GM21528 (cell line): Measurements from ENCODE around the gene KLK13.

Experiments
- ATAC-seq: cut with Tn5 transposase; IDR thresholded peaks from one replicate; pipeline ENCODE4 v1.9.1; 2021; ENCODE audit warnings: mild to moderate bottlenecking, moderate library complexity; ENCODE audit not compliant: unreplicated experiment, low FRiP score

The KLK13 gene

DNA sequence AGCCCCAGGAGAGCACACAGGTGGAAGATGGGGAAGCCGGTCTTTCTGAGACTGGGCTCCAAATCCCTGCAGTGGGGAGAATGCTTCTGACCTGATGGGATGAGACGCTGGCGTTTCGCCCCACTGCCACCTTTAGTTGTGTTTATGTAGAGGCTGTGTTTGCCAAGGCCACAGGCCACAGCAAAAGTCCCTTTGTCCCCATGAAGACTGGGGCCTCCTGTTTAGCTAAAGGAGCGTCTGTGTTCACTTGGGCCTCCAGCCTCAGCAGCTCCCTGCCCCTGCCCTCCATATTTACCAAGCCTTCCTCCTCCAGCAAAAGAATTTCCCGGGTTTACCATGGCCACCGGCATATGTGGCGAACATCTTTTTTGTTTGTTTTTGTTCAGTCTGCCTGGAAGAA, 28.2 kb upstream of the KLK13 start:
- ATAC-seq = no peak

DNA sequence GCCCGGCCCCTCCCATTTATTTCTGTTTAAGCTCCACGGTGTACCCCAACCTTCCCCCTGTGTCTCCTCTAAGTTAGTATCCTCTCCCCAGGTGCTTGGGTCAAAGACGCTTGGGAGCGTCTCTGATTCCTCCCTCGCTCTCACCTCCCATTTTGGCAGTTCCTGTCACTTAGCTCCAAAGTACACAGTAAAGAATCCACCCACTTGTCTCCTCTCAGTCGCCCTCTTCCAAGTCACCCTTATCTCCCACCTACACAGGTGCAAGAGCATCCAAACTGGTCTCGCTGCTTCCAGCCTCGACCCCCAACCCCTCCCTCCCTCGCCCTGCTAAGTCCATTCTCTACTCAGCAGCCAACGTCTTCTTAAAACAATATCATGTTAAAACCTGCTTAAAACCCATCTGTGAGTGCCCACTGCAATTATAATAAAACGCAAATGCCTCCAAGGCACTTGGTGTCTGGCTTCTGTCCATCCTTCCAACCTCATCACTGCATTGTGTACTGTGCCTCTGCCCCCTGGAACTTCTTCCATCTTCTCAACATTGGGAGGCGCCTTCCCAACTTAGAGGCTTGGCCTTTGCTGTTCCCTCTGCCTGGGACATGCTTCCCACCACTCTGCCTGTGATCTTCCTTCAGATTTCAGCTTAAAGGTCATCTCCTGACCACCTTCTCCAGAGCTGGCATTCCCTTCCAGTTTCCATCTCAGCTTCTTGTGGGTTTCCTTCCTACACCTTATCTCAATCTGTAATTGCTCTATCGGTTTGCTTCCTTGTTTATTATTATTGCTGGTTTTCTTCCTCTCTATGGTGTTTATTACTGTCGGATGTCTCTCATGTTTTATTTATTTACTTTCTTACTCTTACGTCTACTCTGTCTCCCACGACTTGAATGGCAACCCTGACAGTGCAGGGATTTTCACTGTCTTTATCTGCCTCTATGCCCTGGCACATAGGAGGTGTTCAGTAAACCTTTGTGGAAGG, 27.3 kb upstream of the KLK13 start:
- no peak for ATAC-seq

DNA sequence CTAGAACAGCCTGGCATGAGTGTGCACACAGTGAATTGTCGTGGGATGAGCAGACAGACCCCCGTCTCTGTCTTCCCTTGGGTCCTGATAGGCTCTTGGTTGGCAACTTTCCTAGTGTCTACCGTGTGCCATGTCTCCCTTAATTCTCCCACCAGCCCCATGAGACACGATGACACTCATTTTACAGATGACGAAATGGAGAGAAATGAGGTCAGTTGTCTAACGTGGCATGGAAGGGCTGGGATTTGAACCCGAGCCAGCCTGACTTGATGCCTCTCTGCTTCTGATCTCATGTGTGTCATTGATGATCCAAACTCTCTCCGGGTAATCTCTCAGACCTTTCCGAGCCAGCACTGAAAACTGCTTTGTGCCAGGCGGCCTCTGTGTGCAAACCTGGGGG, 26.2 kb upstream of the KLK13 start:
- ATAC-seq = no peak

DNA sequence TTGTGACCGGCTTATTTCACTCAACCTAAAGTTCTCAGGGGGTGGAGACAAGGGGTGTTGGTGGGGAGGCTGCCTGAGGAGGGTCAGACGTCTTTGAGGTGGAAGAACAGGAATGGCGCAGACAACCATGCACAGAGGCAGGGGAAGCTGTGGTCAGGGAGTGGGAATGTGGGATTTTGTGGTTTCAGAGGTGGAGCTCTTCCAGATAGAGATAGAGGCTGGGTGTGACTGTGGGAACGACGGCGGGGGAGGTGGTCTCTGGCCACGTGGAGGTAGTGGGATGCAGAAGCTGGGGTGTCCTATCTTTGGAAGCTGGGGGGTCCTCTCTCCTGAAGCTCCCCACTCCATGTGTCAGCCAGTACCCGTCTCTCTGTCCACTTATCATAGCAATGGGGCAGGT, 25.6 kb upstream of the KLK13 start:
- ATAC-seq = no peak

DNA sequence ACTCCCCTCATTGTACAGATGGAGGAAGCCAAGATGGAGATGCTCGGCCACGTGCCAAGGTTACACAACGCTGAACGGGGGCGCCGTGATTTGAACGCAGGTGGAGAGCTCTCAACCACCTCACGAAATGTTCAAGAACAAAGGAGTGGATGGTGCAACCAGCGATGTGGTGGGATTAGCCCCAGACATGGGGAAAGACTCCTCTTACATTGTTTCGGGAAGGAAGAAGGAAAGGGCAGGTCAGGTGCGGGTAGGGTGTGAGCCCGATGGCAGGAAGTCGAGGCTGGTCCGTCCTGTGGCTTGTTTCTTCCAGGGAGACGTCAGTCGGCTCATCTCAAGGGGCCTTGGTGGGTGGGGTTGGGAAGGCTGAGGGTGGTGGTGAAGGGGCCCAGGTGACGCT, 24.9 kb upstream of the KLK13 start:
- no peak for ATAC-seq

DNA sequence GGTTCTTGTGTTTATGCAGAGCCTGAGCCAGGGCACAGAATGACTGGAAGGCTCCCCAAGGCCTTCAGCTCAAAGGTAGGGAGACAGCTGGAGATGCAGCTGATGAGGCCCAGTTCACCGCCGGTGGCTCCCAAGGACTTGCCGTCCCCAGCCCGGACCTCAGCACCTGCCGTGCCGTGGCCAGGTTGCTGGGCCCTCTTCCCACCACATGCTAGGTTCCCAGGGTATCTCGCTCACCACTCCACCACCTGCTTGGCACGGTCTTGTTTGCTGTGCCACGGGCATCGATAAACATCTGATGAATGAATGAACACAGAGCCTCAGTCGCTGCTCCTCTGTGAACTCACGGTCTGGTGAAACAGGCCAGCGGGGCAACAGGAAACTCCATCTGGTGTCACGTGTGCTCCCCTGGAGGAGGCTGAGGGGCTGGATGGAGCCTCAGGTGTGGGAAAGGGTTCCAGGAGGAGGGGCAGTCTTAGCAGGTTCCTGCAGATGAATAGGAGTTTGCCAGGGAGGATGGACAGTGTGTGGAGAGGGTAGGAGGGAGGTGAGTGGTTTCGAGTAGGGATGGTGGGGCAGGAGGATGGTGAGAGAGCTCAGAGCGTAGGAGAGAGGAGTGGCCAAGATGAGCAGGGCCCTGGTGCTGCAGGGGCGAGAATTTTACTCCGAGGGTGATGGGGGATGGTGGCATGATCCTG, 21.4 kb upstream of the KLK13 start:
- no peak for ATAC-seq

DNA sequence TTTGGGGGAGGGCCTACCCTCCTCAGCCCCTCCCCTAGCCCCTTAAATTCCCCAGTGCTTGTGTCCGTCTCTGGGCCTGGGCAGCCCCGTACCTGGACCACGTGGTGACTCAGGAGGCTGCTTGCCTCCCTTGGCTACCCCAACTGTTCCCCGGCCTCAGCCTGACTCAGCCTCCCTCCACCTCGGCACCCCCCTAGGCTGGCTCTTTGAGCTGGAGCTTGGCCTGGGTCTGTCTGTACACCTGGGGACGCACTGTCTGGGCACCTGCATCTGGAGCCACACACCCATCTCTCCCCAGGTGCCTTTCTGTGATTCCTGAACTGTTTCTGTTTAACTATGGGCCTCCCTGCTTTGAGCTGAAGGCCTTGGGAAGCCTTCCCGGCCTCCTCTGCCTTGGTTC, 19.6 kb upstream of the KLK13 start:
- ATAC-seq = no peak

DNA sequence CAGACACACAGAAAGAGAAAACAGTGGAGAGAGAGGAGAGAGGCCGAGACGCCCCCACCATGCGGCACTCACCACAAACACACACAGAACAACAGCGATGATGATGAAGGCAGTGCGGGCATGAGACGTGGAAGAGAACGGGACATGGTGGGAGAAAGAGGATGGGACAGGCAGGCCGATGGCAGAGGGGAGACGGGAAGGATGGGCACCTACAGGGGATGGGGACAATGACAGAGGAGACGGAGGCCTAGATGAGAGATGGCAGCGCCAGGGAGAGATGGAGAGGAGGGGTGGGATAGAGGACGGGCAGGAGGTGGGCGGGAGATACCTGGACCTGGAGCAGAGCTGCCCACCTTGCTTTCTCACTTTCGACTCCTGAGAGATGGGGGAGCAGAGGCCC, 18.9 kb upstream of the KLK13 start:
- ATAC-seq = no peak

DNA sequence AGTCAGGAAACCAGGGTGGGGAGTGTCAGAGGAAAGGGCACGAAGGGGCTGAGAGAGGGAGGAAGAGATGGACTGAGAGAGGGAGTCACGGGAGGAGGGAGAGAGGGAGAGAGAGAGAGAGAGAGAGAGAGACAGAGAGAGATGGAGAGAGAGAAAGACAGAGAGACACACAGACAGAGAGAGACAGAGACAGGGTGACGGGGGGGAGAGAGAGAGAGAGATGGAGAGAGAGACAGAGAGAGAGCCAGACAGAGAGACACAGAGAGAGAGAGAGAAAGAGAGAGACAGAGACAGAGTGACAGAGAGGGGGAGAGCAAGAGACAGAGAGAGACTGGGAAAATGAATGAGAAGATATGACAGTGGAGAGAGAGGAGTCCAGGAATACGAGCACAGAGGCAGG, 18.3 kb upstream of the KLK13 start:
- ATAC-seq = no peak

DNA sequence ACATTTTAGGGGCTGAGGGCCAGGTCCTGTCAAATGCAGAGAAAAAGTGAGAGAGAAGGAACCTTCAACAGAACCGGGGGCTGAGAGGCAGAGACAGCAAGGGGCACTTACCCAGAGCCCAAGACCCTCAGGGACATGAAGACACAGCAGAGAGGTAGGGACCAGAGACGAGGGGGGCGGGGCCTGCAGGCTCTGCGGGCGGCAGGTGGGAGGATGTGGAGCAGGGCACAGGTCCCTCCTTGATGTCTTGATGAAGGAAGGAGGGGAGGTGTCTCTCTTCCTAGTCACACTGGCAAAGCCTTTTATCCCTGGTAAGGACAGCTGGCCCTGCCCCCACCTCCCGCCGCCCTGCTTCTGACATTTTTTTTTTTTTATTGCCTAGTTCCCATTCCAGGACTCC, 17.7 kb upstream of the KLK13 start, which contains the start of gene KLK14:
Gene KLK14 (minus strand): TSS at position 277 of the 400 bp plus-strand sequence. CDS start 273 bp downstream, at position 4.
- ATAC-seq = no peak

DNA sequence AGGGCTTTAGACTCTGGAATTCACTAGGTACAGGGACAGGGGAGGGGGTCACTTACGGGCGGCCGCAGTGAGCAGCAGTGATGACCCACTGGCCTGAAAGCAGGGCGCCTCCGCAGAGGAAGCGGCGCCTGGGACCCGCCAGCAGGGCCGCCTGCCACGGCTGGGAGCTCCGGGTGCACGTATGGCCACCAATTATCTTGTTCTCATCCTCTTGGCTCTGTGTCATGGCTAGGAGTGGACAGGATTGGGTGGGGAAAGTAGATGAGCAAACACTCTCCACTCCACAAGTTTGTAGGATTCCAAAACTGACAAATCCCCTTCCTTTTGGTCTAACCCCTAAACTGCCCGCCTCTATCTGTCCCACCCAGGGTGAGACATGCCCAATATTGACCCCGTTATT, 16.6 kb upstream of the KLK13 start:
- ATAC-seq = no peak

DNA sequence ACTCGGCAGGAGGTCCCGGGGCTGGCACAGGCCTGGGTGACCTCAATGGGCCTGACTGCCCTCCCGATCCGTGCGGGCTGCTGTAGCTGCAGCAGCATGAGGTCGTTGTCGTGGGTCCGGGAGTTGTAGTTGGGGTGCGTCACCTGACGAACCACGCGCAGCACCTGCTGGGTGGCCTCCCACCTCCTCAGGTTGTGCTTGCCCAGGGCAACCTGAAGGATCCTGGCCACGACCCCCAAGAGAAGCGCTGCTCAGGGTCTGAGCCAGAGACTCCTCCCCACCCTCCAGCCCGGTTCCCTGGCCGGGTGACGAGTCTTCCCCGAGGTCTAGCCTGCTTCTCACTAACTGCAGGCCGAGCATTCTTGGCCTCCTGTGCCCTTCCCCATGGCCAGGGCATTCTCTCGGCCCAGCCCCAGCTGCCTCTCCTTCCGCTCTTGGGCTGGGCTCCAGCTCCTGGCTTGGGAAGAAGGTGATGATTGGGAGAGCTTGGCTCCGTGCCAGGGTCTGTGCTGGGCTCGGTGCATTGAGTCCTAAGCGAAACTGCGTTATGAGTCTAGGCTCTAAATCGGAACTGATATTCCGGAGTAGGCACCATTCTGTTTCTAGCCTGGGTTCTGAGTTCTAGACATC, 14.7 kb upstream of the KLK13 start:
- no peak for ATAC-seq

DNA sequence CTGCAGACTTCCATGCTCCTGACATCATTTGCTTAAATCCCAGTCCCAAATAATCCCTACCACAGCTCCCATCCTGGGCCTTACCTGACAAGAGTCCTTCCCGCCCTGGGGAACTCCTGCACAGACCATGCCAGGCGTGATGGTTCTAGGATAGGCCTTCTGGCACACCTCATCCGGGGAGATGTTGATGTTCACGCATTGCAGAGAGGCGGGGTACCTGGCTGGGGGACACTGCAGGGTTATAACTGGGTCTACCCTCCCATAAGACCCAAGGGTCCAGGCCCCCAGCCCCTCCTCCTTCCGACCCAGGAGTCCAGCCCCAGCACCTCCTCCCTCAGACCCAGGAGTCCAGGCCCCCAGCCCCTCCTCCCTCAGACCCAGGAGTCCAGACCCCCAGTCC, 13.8 kb upstream of the KLK13 start:
- no peak for ATAC-seq

DNA sequence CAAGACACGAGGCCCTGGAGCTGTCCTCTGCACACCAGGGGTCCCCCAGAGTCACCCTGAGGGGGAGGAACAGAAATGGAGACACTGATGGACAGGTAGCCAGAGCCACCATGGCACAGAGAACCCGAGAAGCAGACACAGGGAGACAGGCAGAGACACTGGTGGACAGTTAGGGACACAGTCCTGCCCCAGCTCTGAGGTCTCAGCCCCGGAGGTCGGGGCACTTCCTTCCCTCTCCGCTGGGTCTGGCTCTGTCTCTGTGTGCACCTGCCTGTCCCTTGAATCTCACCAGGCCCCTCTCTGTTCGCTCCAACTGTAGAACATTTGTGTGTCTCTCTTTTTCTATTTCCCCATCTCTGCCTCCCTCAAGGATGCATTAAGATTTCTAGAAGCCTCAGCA, 13.2 kb upstream of the KLK13 start:
- ATAC-seq = no peak

DNA sequence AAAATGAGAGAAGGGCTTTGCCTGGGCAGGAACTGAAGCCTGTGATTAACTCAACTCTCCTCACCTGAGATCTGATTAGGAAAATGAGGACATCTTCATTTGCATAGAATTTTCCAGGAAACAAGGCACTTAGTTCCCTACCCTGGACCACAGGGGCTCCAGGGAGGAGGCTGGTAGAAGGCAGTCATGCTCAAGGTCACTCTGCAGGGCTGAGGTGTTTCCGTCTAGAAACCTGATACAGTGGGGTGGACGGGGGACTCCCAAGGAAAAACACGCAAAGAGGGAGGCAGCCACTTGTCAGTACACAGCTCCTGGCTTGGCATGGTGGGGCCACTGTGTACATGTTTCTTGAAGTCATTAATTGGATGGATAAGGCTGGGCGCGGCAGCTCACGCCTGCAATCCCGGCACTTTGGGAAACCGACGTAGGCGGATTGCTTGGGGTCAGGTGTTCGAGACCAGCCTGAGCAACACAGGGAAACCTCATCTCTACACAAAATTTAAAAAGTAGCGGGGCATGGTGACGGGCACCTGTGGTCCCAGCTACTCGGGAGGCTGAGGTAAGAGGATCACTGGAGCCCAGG, 11.8 kb upstream of the KLK13 start:
- no peak for ATAC-seq

DNA sequence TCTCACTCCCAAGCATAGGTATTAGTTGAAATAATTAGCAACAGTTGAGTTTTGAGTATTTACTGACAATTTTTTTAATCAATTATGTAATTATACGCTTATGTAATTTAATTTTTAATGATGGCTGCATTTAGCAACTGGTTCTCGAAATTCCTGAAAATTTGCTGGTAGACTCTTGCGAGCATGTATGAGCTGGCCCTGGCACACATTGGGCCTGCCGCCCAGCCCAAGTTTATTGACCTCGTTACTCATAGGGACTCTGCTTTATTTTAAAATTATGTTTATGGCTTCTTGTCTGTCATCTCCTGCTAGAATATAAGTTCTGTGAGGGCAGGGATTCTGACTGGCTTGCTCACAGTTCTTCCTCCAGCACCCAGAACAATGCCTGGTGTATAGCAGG, 11.1 kb upstream of the KLK13 start:
- ATAC-seq = no peak

DNA sequence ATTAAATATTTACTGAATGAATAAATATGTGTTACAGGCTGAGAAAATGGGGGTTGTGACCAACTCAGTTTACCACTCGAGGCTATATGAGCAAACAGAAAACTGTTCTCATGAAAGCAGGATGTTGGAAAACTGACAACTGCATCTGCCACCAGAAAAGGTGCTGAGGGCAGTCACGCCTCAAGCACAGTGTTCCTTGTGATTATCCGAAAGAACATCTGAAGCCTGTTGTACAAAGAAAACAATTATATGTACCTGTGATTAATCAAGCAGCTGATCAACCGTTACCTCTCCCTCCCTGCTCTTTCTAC, 6.2 kb upstream of the KLK13 start:
- ATAC-seq = no peak

DNA sequence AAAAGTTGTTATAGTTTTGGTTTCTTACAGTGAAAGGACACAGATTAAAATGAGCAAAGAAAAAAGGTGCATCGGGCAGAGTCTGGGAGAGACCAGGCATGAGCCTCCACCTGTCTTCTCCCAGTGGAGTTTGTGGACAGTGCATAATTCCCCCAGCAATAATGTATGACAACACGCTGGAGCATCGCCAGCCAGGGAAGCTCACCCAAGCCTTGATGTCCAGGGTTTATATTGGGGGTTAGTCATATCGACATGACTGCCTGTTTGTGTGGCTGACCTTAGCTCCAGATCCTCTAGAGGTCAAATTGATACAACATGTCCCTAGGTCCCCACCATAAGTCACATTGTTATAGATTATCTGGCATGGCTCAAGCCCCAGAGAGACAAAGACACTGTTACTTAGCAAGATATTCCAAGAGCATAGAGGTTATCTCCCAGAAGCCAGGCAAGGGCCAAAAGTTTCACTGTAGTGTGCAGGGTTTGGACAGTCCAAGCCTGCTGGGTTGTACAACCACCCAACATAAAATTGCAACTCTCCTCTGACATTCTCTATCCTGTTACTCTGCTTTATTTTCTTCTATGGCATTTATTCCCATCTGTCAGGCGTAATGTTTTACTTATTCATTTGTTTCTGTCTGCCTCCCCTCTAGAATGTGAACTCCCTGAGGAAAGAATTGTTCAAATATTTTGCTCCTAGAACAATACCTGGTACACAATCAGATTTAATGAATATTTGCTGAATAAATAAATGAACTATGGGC, 5.6 kb upstream of the KLK13 start:
- ATAC-seq = no peak

DNA sequence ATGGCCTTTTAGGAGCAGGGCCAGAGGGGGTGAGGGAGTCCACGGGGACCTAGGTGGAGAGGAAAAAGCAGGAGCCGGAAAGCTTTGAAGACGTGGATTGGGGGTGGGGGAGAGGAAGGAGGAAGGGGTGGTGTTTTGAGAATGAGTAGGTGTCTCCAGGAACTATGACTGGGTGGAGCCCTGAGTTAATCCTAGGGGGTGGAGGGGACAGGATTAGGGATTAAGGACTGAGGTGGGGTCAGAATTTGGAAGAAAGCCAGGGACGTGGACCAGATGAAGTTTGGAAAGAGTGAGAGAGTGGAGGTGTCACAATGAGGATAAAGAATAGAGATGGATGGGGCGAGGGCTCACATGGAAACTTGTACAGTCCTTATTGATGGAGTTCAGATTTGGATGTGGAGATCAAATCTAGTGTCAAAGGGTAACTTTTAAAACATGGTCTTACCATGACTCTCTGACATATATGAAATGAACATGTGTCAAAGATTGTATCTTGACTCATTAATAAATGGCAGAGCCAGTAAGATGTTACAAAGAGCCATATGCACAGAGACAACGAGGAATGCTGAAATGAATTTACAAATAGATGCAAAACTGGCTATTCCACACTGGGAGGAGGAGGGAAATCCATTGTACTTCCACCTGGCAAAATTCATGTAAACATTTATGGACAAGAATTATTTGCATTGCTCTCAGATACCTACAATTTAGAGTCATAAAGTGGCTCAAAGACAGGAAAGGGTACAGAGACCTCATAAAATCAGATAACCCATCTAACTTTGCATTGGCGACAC, 1.7 kb upstream of the KLK13 start:
- no peak for ATAC-seq
